MG63 (cell line): ENCODE results near the gene IMP4. TPM values are rescaled to one million over a fixed set of nuclear protein-coding genes. Genes with fewer than 3 reads are reported as not detected.

Source experiments
- total RNA-seq: library from RNA; depleted of rRNA; stranded (reverse); fragments of >200 nt; shearing (Covaris generic); gene quantifications from 2 replicates; pipeline ENCODE4 v1.2.3, GENCODE V29; 2014; ENCODE audit warnings: low replicate concordance; rRNA removed

Gene IMP4
- total RNA-seq, 1 experiment from 2014 or later: 115 TPM

Other genes with a start within 250 kb of the IMP4 start
- 0.20 and 0.49 TPM in 2 replicates for gene POTEF, start 213.7 kb upstream of the IMP4 start, total RNA-seq
- 0.54 and 3.9 TPM in 2 replicates for gene CCDC74B, start 197.8 kb upstream of the IMP4 start, total RNA-seq
- gene SMPD4, start 161.3 kb upstream of the IMP4 start, total RNA-seq: 27.8 and 38.7 TPM in 2 replicates
- 203 and 576 TPM in 2 replicates for gene MZT2B, start 160.6 kb upstream of the IMP4 start, total RNA-seq
- gene TUBA3E, start 144.5 kb upstream of the IMP4 start, total RNA-seq: not detected in 2 replicates
- gene PTPN18, start 13.2 kb downstream of the IMP4 start, total RNA-seq: 8.4 and 66.1 TPM in 2 replicates
- gene POTEI, start 166.4 kb downstream of the IMP4 start, total RNA-seq: 0.10 and 0.13 TPM in 2 replicates
- not detected in 2 replicates for gene CFC1B, start 178.3 kb downstream of the IMP4 start, total RNA-seq